Body of pancreas (tissue), 4 donors: ENCODE measurements around the gene GGA2. TPM values are rescaled to one million over a fixed set of nuclear protein-coding genes. Genes with fewer than 3 reads are reported as not detected.

ENCODE experiments used
- ATAC-seq: fragments of 150-250 bp; one replicate; pipeline ENCODE4 v1.9.1; 2016
- DNase-seq, 4 donors: peaks; one replicate each; pipeline ENCODE4 v3.0.0-alpha.2; 2019
- H3K27ac ChIP-seq, 4 donors: fragments of 200-600 bp; sonication (generic); 1 replicate in 3 of 4; 2 replicates in 1 of 4; pipeline versions ENCODE4 v1.5.1 to v1.6.1; 2016 to 2019; ENCODE audit warnings: mild to moderate bottlenecking in 1 of 4, mixed read lengths in 1 of 4, moderate library complexity in 1 of 4
- H3K27me3 ChIP-seq, 2 donors: fragments of 200-600 bp; sonication (generic); one replicate each; pipeline ENCODE4 v1.6.0; 2016; ENCODE audit warnings: mild to moderate bottlenecking in 1 of 2
- H3K36me3 ChIP-seq, 2 donors: fragments of 200-600 bp; sonication (generic); replicated peaks in 1 of 2; 2 replicates each; pipeline ENCODE4 v1.5.1; 2016; ENCODE audit warnings: low read depth in 2 of 2; ENCODE audit not compliant: insufficient read depth in 1 of 2
- H3K4me1 ChIP-seq: fragments of 200-600 bp; sonication (generic); one replicate; pipeline ENCODE4 v1.6.0; 2016
- H3K4me3 ChIP-seq, 2 donors: fragments of 200-600 bp; sonication (generic); 1 replicate in 1 of 2; 2 replicates in 1 of 2; pipeline ENCODE4 v1.5.1; 2016 to 2019
- H3K9me3 ChIP-seq, 3 donors: fragments of 200-600 bp; sonication (generic); 1 replicate in 2 of 3; 2 replicates in 1 of 3; pipeline ENCODE4 v1.5.1; 2016
- POLR2A ChIP-seq, 3 donors: fragments of 450-650 bp; IDR thresholded peaks; one replicate each; pipeline ENCODE4 v1.6.1; 2016; ENCODE audit warnings: antibody characterized with exemption in 3 of 3, mild to moderate bottlenecking in 2 of 3
- WGBS, 2 donors: methylation state at CpG; one replicate each; pipeline ENCODE4 v1.1.5; 2017; 5-methylcytosine and 5-hydroxymethylcytosine counted together
- intact Hi-C: fragments of 100-400 bp; cut with DNase I; formaldehyde crosslinking; loops from one replicate; pipeline ENCODE4 v1.15.1; 2023
- small RNA-seq: library from RNA; depleted of rRNA; stranded (forward); fragments of <200 nt; gene quantifications from one replicate; pipeline ENCODE3, GENCODE V24; 2016
- total RNA-seq, 2 donors: library from RNA; depleted of rRNA; stranded (reverse); fragments of >200 nt; gene quantifications; one replicate each; pipeline ENCODE4 v1.1.0, GENCODE V29; 2016
- TF ChIP-seq, protein P1 (sequence below), 7 experiments: fragments of 450-650 bp in 4 of 7; fragments of 200-600 bp in 3 of 7; sonication (generic) in 3 of 7; IDR thresholded peaks; one replicate each; pipeline ENCODE4 v1.5.1; 2016 to 2019; ENCODE audit warnings: antibody characterized with exemption in 7 of 7

GGA2 gene
- total RNA-seq, 2 donors from 2014 or later: 59.3 to 64.6 TPM

DNA sequence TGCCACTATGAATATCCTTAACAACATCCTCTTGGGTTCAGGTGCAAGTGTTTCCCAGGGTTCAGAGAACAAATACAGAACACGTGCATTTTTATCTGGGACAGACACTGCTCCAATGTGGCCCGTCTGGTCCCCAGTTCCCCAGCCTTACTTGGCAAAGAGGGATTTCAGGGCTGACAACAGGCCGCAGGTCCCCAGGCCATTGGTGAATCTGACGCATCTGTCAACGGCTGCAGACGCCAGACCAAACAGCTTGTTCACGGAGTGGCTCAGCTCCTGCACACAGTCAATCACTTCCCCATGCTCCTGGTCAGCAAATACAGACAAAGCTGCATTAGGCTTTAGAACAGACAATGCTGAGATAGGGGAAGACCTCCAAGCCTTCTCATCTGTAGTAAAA is 93.5 kb downstream of the GGA2 start:
- Histone ChIP-seq H3K27me3 (no peaks in the 10 kb centered on the region), H3K9me3 (no peaks in the 10 kb centered on the region), H3K27ac (no peak overlapping the region), H3K4me3 (no peak overlapping the region), H3K4me1 (no peaks in the 10 kb centered on the region), H3K36me3 (peaks cover 0 to 20% of the 10 kb centered on the region in 2 donors)
- 71 to 78% methylated on average over 2 to 7 of the region's 7 CpGs for WGBS, 2 donors
- no peak for TF ChIP-seq POLR2A (IDR thresholded peaks at IDR 0.05)
- TF ChIP-seq, protein P1, sequence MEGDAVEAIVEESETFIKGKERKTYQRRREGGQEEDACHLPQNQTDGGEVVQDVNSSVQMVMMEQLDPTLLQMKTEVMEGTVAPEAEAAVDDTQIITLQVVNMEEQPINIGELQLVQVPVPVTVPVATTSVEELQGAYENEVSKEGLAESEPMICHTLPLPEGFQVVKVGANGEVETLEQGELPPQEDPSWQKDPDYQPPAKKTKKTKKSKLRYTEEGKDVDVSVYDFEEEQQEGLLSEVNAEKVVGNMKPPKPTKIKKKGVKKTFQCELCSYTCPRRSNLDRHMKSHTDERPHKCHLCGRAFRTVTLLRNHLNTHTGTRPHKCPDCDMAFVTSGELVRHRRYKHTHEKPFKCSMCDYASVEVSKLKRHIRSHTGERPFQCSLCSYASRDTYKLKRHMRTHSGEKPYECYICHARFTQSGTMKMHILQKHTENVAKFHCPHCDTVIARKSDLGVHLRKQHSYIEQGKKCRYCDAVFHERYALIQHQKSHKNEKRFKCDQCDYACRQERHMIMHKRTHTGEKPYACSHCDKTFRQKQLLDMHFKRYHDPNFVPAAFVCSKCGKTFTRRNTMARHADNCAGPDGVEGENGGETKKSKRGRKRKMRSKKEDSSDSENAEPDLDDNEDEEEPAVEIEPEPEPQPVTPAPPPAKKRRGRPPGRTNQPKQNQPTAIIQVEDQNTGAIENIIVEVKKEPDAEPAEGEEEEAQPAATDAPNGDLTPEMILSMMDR (IDR thresholded peaks at IDR 0.05): no peak
- DNase-seq: no peak
- intact Hi-C loops: no loop called here
- no peak for ATAC-seq

- 90 to 92% methylated on average over 4 to 6 of the region's 6 CpGs for WGBS, 2 donors
- no peak overlapping the region for H3K27ac ChIP-seq
- H3K36me3 ChIP-seq: peaks cover 0 to 18% of the 10 kb centered on the region in 2 donors
- DNase-seq: no peak
- H3K4me1 ChIP-seq: no peaks in the 10 kb centered on the region
- no peak overlapping the region for H3K4me3 ChIP-seq
- H3K9me3 ChIP-seq: no peaks in the 10 kb centered on the region
- H3K27me3 ChIP-seq: no peaks in the 10 kb centered on the region
- intact Hi-C loops: no loop called here
- no peak for TF ChIP-seq POLR2A (IDR thresholded peaks at IDR 0.05)
- TF ChIP-seq, protein P1 (IDR thresholded peaks at IDR 0.05): no peak
- no peak for ATAC-seq
Measured at GRCh38 chr16:23414731-23415130, 95.6 kb downstream of the GGA2 start.

Small RNA genes within 50 kb of the gene (small RNA-seq; reads per million reads assigned to genes)
- gene RF00072: not detected

Other genes with a start within 250 kb of the GGA2 start
- gene SCNN1B, start 208.2 kb downstream of the GGA2 start, total RNA-seq: 1 to 10 TPM in 1 of 2 donors, not detected in 1; 4.7 TPM
- 10 to 100 TPM; 19.5 to 43.5 TPM for gene COG7, start 57.3 kb downstream of the GGA2 start, total RNA-seq
- gene EARS2, start 46.9 kb upstream of the GGA2 start, total RNA-seq: 10 to 100 TPM; 18.2 to 83.1 TPM
- 10 to 100 TPM; 42.0 to 57.0 TPM for gene UBFD1, start 47.2 kb upstream of the GGA2 start, total RNA-seq
- 10 to 100 TPM; 16.2 to 42.0 TPM for gene NDUFAB1, start 85.8 kb upstream of the GGA2 start, total RNA-seq
- gene PALB2, start 130.8 kb upstream of the GGA2 start, total RNA-seq: 1 to 10 TPM; 4.4 to 7.9 TPM
- gene DCTN5, start 131.0 kb upstream of the GGA2 start, total RNA-seq: 10 to 100 TPM; 14.3 to 23.4 TPM
- gene PLK1, start 168.4 kb upstream of the GGA2 start, total RNA-seq: 1 to 10 TPM in 1 of 2 donors, under 1 TPM in 1; 0.52 to 2.3 TPM
- 1 to 10 TPM in 1 of 2 donors, under 1 TPM in 1; 0.99 to 5.2 TPM for gene ERN2, start 202.7 kb upstream of the GGA2 start, total RNA-seq
- not detected for gene CHP2, start 244.5 kb upstream of the GGA2 start, total RNA-seq